GM19025 (cell line): ENCODE results near the gene LRSAM1.
"Not testable (repeated sequence)": the region's sequence is repeated elsewhere in the genome, so short reads cannot be mapped to it uniquely, and the experiment has no call there.

ENCODE experiments used
- ATAC-seq: cut with Tn5 transposase; IDR thresholded peaks from one replicate; pipeline ENCODE4 v1.9.1; 2021; ENCODE audit warnings: mild to moderate bottlenecking, low read depth, moderate library complexity; ENCODE audit not compliant: unreplicated experiment

Gene LRSAM1

GRCh38 chr9:127455324-127455992 lies 4.1 kb downstream of the LRSAM1 start:
- no peak for ATAC-seq

GRCh38 chr9:127457191-127457878 lies 6.0 kb downstream of the LRSAM1 start:
- no peak for ATAC-seq

GRCh38 chr9:127458921-127459320 lies 7.6 kb downstream of the LRSAM1 start:
- ATAC-seq = no peak

- no peak for ATAC-seq
Measured at GRCh38 chr9:127463382-127463781, 12.1 kb downstream of the LRSAM1 start.

- no peak for ATAC-seq
Measured at GRCh38 chr9:127463911-127464310, 12.6 kb downstream of the LRSAM1 start.

GRCh38 chr9:127466407-127466917 lies 15.2 kb downstream of the LRSAM1 start:
- not testable (repeated sequence) for ATAC-seq

- ATAC-seq = no peak
Measured at GRCh38 chr9:127467621-127468020, 16.3 kb downstream of the LRSAM1 start.

- no peak for ATAC-seq
Measured at GRCh38 chr9:127470662-127471061, 19.4 kb downstream of the LRSAM1 start.

GRCh38 chr9:127473501-127473900 lies 22.2 kb downstream of the LRSAM1 start:
- no peak for ATAC-seq

GRCh38 chr9:127473932-127474331 lies 22.6 kb downstream of the LRSAM1 start:
- ATAC-seq = no peak

GRCh38 chr9:127474592-127474991 lies 23.3 kb downstream of the LRSAM1 start:
- ATAC-seq = no peak

GRCh38 chr9:127479507-127480081 lies 28.3 kb downstream of the LRSAM1 start:
- no peak for ATAC-seq

GRCh38 chr9:127482662-127483061 lies 31.4 kb downstream of the LRSAM1 start:
- no peak for ATAC-seq

- ATAC-seq = no peak
Measured at GRCh38 chr9:127485995-127486394, 34.7 kb downstream of the LRSAM1 start.

GRCh38 chr9:127488946-127489345 lies 37.6 kb downstream of the LRSAM1 start:
- ATAC-seq = no peak

- no peak for ATAC-seq
Measured at GRCh38 chr9:127489471-127490115, 38.3 kb downstream of the LRSAM1 start.

GRCh38 chr9:127490535-127491230 lies 39.4 kb downstream of the LRSAM1 start:
- no peak for ATAC-seq

- no peak for ATAC-seq
Measured at GRCh38 chr9:127491516-127491915, 40.2 kb downstream of the LRSAM1 start.

- no peak for ATAC-seq
Measured at GRCh38 chr9:127492616-127493015, 41.3 kb downstream of the LRSAM1 start.

- ATAC-seq = no peak
Measured at GRCh38 chr9:127493592-127494303, 42.4 kb downstream of the LRSAM1 start.
